ENCODE data around the gene EDIL3.
"Not testable (repeated sequence)": the region's sequence is repeated elsewhere in the genome, so short reads cannot be mapped to it uniquely, and the experiment has no call there.

EDIL3 gene

DNA sequence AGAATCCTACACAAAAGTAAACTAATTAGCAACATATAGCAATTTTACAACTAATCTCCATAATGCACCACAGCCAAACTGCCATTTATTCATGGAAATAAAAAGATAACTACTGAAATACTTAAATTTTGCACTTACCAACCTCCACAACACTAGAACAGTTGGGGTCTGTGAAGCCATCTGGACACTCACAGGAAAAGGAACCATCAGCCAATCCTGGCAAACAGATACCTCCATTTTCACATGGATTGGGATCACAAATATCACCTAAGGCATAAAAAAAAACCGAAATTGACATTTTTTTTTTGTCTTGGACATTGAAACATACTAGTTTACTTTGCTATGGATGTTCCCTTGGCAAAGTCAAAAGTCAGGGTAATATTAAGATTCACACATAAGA is 130.7 kb downstream of the EDIL3 start:
- no peak for DNase-seq

- no peak for DNase-seq
These were observed 133.2 kb downstream of the EDIL3 start for GRCh38 chr5:84251503-84251902.

DNA sequence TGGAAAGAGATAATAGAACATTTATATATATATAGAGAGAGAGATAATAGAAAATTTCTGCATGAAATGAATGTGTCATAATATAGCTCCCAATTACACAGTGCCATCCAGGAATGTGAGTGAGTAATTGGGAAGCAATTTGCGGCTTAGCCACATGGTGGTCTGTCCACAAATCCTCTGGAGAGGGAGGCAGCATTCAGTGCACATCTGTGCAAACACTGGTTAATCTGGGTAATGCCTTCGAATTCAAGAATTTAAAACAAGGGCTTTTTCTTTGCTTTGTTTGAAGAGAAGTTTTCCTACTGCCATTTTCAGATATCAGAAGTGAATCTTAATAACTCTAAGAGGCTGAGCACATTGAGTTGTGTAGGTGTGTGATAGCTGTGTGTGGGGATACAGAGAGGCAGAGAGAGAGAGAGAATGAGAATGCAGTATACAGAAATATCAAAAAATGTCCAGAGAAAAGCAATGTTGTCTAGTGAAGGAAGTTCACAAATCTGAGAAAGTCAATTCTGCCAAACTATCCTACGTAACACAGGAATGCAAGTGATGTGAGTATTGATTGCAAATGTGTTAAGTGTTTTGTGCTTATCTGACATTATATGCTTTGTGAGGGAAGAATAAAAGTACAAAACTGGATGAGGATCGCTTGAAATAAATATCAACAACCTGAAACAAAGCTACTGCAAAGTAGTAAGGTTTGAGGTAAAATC is 134.6 kb downstream of the EDIL3 start:
- no peak for DNase-seq

- DNase-seq, result no peak
These were observed 136.7 kb downstream of the EDIL3 start for GRCh38 chr5:84248013-84248412.

- DNase-seq, result no peak
These were observed 142.4 kb downstream of the EDIL3 start for GRCh38 chr5:84242286-84242685.

DNA sequence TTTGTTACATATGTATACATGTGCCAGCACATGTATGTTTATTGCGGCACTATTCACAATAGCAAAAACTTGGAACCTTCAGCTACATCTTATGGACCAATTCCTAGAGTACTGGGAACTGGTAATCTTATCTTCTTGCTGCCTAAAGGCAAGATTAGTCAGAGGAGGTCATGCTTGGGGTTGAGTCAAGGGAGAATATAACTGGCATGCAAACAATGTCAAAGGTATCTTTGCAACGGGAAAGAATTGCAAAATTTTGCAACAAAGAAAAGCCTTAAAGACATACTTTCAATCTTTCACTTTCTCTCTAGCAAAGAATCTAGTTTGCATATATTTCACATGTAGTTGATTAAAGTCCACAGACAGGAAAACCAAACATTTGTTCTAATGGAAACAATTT is 145.2 kb downstream of the EDIL3 start:
- DNase-seq, result no peak

GRCh38 chr5:84237126-84237525 is 147.6 kb downstream of the EDIL3 start:
- no peak for DNase-seq

DNA sequence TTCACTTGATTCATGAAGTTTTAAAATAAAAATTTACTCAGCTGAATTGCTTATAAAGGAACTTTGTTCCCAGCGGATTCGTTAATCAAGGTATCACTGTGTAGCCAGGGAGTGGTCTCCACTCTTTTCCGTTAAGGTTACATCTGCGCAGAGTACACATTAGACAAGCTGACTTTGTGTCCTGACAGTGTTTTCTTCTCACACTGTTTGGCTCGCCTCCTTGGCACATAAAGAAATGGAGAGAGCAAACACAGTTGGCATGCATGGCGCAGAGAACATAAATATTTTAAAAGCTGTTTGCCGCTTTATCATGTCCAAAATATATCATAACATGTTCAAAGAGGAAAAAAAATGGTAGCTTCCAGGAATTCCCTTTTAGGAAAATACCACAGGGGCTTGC is 153.2 kb downstream of the EDIL3 start:
- DNase-seq, result no peak

DNA sequence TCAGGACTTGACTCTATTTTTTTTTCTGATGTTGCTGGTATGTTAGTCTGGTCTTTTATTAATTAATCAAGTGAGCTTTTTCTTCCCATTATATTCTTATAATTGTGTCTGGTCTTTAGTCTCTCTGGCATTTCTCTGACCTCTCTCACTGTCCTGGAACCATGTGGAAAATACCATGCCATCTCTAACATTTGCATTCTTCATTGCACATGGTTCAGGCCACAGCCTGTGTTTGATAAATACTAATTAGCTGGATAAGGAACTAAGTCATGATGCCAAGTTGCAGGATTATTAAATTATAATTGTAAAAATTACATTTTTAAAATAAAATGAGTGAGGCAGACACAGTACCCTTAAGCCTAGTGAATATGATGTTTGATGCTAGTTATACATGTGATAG is 155.6 kb downstream of the EDIL3 start:
- no peak for DNase-seq

GRCh38 chr5:84228266-84228665 is 156.4 kb downstream of the EDIL3 start:
- DNase-seq, result no peak

GRCh38 chr5:84227236-84227635 is 157.4 kb downstream of the EDIL3 start:
- no peak for DNase-seq

DNA sequence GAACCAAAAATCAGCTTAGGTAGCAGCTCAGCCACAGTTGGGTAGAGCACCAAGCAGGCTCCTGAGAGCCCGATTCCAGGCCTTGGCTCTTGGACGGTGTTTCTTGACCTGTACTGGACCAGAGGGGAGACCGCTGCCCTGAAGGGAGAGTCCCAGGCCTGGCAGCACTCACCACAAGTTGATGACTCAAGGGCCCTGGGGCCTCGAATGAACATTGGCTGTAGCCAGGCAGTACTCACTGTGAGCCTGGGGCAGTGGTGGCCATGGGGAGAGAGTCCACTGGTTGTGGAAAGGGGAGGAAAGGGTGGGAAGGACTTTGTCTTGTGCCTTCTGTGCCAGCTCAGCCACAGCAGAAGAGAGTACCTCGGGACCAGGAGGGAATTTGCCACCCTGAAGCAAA is 166.1 kb downstream of the EDIL3 start:
- no peak for DNase-seq

- no peak for DNase-seq
These were observed 169.2 kb downstream of the EDIL3 start for GRCh38 chr5:84215521-84215920.

DNA sequence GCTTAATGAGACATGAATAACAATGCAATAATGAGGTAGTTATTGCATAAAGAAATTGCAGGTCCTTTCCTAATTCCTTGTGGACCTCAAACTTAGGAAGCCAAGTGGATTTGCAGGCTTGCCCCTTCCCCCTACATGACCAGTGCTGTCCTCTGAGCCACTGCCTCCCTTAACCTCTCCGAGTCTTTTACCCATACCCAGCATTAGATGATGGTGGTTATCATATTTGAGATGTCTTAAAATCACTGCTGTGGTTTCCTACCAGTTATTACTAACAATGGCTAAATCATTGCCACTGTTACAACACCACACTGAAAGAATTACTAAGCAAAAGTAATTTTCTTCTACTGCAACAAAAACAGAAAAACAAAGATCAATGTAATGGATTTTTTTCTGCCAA is 170.8 kb downstream of the EDIL3 start:
- no peak for DNase-seq

- DNase-seq, result no peak
These were observed 171.5 kb downstream of the EDIL3 start for GRCh38 chr5:84213212-84213611.

DNA sequence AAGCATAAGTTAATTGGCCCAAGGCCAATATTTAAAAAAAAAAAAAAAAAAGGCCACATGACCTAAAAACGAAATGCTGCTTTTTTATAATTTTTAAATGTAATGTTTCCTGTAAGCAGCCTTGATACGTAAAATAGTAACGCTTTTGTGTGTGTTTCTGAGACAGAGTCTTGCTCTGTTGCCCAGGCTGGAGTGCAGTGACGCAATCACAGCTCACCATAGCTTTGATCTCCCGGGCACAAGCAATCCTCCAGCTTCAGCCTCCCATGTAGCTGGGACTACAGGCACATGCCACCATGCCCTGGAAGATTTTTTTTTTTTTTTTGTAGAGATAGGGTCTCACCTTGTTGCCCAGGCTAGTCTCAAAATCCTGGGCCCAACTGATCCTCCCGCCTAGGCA is 179.9 kb downstream of the EDIL3 start:
- no peak for DNase-seq

GRCh38 chr5:84202136-84202535 is 182.5 kb downstream of the EDIL3 start:
- DNase-seq, result no peak

DNA sequence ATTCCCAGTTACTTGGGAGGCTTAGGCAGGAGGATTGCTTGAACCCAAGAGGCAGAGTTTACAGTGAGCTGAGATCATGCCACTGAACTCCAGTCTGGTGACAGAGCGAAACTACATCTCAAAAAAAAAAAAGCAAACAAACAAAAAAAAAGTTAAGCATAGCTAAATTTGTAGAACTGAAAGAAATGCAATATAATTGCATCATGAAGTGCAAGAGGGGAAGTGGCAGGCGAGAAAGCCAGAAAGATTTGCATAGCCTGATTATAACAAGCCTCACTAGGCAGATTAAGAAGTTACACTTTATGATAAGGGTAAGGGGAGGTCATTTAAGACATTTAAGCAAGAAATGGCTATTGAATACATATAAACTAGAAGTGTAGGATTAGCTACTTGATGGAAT is 187.1 kb downstream of the EDIL3 start:
- no peak for DNase-seq

DNA sequence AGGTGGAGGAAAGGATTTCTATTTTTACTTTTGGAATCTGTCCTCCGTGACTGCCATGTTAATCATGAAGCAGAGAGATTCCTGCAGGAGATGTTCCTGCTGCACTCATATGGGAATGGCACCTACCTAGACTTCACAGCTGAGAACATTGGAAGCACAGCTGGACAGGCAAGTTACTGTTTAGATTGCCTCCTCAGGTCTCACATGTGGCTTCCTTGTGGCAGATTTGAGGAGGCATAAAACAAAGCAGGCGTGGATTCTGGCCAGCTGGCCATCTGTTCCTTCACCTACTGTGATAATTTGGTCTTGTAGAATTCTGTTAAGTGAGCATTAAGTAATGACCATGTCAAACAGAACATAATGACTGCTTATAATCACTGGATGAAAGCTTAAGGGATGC is 193.4 kb downstream of the EDIL3 start:
- no peak for DNase-seq

- no peak for DNase-seq
These were observed 199.8 kb downstream of the EDIL3 start for GRCh38 chr5:84184857-84185256.

DNA sequence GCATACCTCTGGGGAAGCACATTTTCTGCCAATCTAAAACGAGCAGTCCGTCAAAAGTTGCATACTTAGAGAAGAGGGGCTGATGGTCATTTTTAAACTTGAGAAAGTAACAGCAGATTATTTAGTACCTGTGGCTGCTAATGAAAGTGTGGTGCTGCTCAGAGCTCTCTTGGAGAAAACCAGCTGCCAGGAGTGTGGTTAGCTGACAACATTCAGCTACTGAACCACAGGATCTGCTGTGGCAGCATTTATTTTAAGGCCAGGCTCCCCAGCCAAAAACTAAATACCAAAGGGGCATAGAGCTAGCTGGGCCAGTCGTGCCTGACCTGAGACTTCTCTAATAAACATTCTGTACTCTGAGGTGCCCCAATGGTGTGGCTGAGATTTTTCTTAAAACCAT is 203.6 kb downstream of the EDIL3 start:
- no peak for DNase-seq

DNA sequence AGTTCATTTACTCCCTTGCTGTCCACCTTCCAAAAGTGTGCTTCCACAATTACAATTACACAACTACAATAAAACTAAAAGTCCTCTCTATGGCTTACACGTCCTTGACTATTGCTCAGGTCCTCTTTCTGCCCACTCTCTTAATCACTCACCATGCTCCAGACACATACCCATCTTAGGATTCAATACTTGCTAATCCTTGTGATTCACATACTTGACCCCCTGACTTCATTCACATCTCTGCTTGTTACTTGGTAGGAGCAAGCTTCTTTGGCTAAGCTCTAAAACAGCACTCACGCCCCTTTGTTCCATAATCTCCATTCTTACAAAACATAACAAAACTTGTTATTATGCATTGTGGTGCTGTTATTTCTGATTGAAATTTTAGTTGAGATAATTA is 215.8 kb downstream of the EDIL3 start:
- no peak for DNase-seq

- no peak for DNase-seq
These were observed 221.0 kb downstream of the EDIL3 start for GRCh38 chr5:84163671-84164070.

DNA sequence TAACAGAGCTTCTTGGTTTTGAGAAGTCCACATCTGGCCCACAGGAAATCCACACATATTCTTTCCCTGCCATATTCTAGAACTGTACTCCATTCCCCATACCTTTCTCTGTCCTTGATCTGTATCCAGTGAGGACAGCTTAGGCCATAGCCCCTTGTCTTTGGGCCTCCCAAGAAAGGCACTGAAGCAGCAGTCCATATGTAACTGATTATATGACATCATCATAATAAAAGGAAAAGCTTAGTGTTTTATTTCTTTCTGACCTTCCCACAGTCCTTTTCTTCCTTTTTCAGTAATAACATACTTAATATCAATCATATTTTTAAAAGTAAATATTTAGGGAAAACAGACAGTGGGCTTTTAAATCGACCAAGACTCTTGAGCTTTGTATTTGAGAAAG is 222.0 kb downstream of the EDIL3 start:
- no peak for DNase-seq

DNA sequence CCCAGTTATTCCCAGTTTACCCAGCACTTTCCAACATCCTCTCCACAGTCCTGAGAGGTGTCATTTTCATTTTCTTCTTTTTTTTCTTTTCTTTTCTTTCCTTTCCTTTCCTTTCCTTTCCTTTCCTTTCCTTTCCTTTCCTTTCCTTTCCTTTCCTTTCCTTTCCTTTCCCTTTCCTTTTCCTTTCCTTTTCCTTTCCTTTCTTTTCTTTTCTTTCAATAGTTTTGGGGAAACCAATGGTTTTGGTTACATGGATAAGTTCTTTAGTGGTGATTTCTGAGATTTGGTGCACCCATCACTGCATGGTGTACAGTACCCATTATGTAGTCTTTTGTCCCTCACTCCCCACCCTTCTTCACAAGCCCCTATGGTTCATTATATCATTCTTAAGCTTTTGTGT is 224.0 kb downstream of the EDIL3 start:
- DNase-seq, result not testable (repeated sequence)

GRCh38 chr5:84149094-84149493 is 235.6 kb downstream of the EDIL3 start:
- no peak for DNase-seq

Measured in NCI-H187 (cell line).